Mononuclear cell (primary cell): ENCODE results near the gene TIMM22. TPM values are rescaled to one million over a fixed set of nuclear protein-coding genes. Genes with fewer than 3 reads are reported as not detected.
"Not testable (repeated sequence)": the region's sequence is repeated elsewhere in the genome, so short reads cannot be mapped to it uniquely, and the experiment has no call there.

Source experiments
- H3K27me3 ChIP-seq: 2 replicates; pipeline ENCODE4 v1.6.0; 2011; ENCODE audit warnings: low read length, control low read depth; ENCODE audit not compliant: insufficient read depth
- H3K4me1 ChIP-seq: 2 replicates; pipeline ENCODE4 v1.5.1; 2011; ENCODE audit warnings: mild to moderate bottlenecking, low read length, control low read depth; ENCODE audit not compliant: insufficient read depth
- H3K4me3 ChIP-seq: 2 replicates; pipeline ENCODE4 v1.5.1; 2011; ENCODE audit warnings: mild to moderate bottlenecking, low read length, moderate library complexity
- H3K9me3 ChIP-seq: 2 replicates; pipeline ENCODE4 v1.5.1; 2011; ENCODE audit warnings: low read depth, mild to moderate bottlenecking, control low read depth, low read length
- total RNA-seq: library from RNA; depleted of rRNA; stranded (reverse); fragments of >200 nt; gene quantifications from one replicate; pipeline ENCODE4 v1.2.3, GENCODE V29; 2012

Gene TIMM22
- 9.4 TPM for total RNA-seq

DNA sequence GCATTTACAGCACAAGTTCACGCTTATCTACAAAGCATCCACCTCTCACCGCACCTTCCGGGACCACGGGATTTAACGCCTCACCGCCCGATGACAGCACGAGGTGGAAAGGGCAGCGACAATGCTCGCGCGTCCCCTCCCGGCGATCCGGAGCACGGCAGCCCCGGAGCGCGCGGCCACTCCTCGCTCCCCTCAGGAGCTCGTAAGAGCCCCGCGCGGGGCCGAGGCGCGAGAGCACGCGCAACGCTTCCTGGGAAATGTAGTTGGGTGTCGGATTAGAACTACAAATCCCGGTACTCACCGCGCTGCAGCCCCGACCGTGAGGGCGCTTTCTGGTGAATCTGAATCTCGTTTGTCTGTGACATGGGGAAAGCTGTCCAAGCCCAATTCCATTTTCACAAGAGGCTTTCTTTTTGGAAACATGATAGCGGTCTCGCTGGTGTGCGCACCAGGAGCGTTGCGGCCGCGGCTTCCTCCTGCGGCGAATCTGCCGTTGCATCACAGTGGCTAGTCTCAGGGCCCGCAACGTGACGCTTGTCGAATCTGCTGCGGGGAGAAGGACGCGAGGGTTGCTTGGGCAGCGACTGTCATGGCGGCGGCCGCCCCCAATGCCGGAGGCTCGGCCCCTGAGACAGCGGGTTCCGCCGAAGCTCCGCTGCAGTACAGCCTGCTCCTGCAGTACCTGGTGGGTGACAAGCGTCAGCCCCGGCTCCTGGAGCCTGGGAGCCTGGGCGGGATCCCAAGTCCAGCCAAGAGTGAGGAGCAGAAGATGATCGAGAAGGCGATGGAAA, at the start of gene TIMM22:
Gene TIMM22 (plus strand): TSS at position 576 of the 791 bp plus-strand sequence. CDS start 14 bp downstream, at position 590.
- peaks cover 22% of the 10 kb centered on the region for H3K4me1 ChIP-seq
- no peaks in the 10 kb centered on the region for H3K27me3 ChIP-seq
- H3K4me3 ChIP-seq = peak within 1 kb of the TSS; percentile 84
- peaks cover 17% of the 10 kb centered on the region for H3K9me3 ChIP-seq

DNA sequence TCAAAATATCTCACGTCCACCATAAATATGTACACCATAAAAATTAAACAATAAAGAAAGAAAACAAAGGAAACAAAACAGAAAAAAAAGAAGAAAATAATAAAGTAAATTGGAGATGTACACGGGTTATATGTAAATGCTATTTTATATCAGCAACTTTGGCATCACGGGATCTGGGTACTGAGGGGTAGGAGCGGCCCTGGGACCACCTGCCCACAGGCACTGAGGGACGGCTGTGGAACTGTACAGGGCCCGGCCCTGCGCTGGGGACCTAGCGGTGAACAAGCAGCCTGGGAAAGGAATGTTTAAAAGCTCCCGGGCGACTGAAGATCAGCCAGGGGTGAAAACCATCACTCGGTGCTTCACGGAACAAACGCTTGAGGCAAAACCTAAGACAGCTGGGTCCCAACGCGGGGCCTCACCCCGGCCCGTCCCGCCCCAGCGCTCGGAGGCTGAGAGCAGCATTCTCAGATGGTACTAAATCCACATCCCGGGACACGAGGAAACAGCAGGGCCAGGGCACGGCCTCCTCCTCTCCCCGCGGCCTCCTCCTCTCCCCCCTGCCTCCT, 48.6 kb upstream of the TIMM22 start:
- Histone ChIP-seq H3K4me3 (no peak overlapping the region), H3K27me3 (no peaks in the 10 kb centered on the region), H3K4me1 (no peaks in the 10 kb centered on the region)

GRCh38 chr17:949623-950303, 47.2 kb upstream of the TIMM22 start:
- H3K4me1 ChIP-seq = no peaks in the 10 kb centered on the region
- no peaks in the 10 kb centered on the region for H3K27me3 ChIP-seq
- H3K9me3 ChIP-seq = no peaks in the 10 kb centered on the region
- H3K4me3 ChIP-seq = no peak overlapping the region

More for the DNA sequence above, 48.6 kb upstream of the TIMM22 start:
- no peaks in the 10 kb centered on the region for H3K9me3 ChIP-seq

- Histone ChIP-seq H3K4me3 (no peak overlapping the region), H3K9me3 (no peaks in the 10 kb centered on the region), H3K27me3 (no peaks in the 10 kb centered on the region), H3K4me1 (no peaks in the 10 kb centered on the region)
Measured at GRCh38 chr17:951325-952132, 45.4 kb upstream of the TIMM22 start.

GRCh38 chr17:952592-952991, 44.3 kb upstream of the TIMM22 start:
- not testable (repeated sequence) for H3K27me3 ChIP-seq, H3K4me3 ChIP-seq, H3K4me1 ChIP-seq, H3K9me3 ChIP-seq

DNA sequence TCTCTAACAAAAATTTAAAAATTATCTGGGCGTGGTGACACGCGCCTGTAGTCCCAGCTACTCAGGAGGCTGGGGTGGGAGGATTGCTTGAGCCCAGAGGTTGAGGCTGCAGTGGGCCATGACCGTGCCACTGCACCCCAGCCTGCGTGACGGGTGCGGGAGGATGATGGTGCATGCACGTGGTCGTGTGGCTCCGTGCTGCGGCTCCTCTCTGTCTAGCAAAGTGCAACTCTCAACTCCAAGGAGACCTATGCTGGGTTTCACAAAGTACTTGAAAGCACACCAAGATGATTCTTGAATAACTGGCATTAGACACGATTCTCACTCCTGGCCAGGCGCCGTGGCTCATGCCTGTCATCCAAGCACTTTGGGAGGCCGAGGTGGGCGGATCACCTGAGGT, 43.2 kb upstream of the TIMM22 start:
- H3K27me3 ChIP-seq = no peaks in the 10 kb centered on the region
- no peaks in the 10 kb centered on the region for H3K4me1 ChIP-seq
- no peak overlapping the region for H3K4me3 ChIP-seq
- H3K9me3 ChIP-seq = no peaks in the 10 kb centered on the region

GRCh38 chr17:954431-955164, 42.3 kb upstream of the TIMM22 start:
- Histone ChIP-seq H3K27me3 (no peaks in the 10 kb centered on the region), H3K4me3 (no peak overlapping the region), H3K4me1 (no peaks in the 10 kb centered on the region), H3K9me3 (no peaks in the 10 kb centered on the region)

GRCh38 chr17:956905-957304, 40.0 kb upstream of the TIMM22 start:
- Histone ChIP-seq H3K4me1 (no peaks in the 10 kb centered on the region), H3K9me3 (no peaks in the 10 kb centered on the region), H3K27me3 (no peaks in the 10 kb centered on the region), H3K4me3 (no peak overlapping the region)

DNA sequence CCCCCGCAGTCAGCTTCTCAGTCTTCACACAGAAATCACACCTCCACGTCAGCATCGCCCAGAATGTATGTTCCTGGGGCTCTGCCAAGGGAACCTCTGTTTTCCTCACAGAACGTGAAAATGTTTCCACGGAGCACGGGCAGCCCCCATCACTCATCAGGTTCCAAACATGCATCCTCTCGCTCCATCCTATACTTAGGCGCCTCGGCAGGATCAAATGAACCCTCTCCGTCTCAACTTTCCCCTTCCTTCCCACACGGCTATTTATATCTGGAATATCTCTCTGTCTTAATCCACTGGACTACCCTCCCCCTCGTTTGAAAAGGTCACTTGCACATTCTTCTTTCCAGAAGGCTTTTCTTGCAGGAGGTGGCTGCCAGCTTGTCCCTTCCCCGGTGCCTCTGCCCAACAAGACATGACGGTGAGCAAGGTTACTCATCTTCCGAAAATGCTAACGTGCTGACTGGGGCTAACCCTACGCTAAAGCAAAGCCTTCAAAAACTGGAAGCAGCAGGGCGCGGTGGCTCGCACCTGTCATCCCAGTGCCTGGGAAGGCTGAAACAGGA, 39.0 kb upstream of the TIMM22 start:
- H3K9me3 ChIP-seq = no peaks in the 10 kb centered on the region
- no peaks in the 10 kb centered on the region for H3K4me1 ChIP-seq
- H3K27me3 ChIP-seq = no peaks in the 10 kb centered on the region
- H3K4me3 ChIP-seq = no peak overlapping the region

DNA sequence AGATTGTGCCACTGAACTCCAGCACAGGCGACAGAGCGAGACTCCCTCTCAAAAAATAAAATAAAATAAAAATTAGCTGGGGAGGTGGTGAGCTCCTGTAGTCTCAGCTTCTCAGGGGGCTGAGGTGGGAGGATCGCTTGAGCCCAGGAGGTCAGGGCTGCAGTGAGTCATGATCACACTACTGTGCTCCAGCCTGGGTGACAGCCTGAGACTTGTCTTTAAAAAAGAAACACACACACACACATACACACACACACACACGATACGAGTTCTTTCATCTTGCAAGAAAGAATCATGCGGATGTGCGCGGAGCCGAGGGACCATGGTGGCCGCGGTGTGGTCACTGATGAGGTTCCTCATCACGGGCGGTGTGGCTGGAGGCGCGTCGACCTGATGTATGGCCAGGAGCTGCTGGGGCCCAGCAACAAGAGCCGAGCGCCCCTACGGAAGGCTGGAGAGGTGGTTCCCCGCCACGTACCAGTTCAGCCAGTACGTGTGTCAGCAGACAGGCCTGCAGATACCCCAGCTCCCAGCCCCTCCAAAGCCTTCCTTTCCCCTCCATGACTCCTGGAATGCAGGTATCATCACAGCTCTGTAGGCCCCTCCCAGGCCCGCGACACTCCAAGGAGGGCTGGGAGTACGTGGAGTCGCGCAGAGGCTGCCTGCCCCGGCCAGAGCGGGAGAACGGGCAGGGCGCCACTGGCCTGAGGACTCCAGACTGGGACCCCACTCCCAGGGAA, 38.0 kb upstream of the TIMM22 start:
- Histone ChIP-seq H3K27me3 (no peaks in the 10 kb centered on the region), H3K9me3 (no peaks in the 10 kb centered on the region), H3K4me3 (no peak overlapping the region), H3K4me1 (no peaks in the 10 kb centered on the region)

GRCh38 chr17:962166-962565, 34.8 kb upstream of the TIMM22 start:
- Histone ChIP-seq H3K27me3 (no peaks in the 10 kb centered on the region), H3K4me1 (no peaks in the 10 kb centered on the region), H3K9me3 (no peaks in the 10 kb centered on the region), H3K4me3 (no peak overlapping the region)

- no peak overlapping the region for H3K4me3 ChIP-seq
- no peaks in the 10 kb centered on the region for H3K4me1 ChIP-seq
- no peaks in the 10 kb centered on the region for H3K27me3 ChIP-seq
- no peaks in the 10 kb centered on the region for H3K9me3 ChIP-seq
Measured at GRCh38 chr17:962670-963069, 34.3 kb upstream of the TIMM22 start.

DNA sequence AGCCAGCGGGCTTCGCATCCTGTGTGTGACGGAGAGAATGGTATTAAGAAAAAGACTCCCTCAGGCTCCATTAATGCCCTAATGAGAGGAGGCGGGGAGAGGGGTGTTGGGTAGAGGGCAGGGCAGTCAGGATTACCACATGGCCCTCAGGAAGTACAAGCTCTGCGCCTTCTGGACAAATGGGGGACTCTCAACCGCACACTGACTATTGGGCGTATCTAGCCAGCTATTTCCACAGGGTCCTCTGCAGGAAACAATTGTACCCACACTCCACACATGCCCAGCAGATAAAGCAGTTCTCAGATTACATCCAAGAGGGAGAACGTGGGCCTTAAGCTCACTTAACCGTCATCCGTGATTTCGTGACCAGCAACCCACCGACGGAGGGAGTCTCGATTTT, 32.1 kb upstream of the TIMM22 start:
- Histone ChIP-seq H3K4me1 (no peaks in the 10 kb centered on the region), H3K4me3 (no peak overlapping the region), H3K9me3 (no peaks in the 10 kb centered on the region), H3K27me3 (peaks cover 7% of the 10 kb centered on the region)
